HCT116 (cell line): ENCODE measurements around the gene ASB4. TPM values are rescaled to one million over a fixed set of nuclear protein-coding genes. Genes with fewer than 3 reads are reported as not detected.

Experiments
- ATAC-seq: fragments of 200-7000 bp; cut with Tn5 transposase; 2 replicates; pipeline ENCODE4 v1.9.1; 2020; ENCODE audit warnings: mild to moderate bottlenecking, moderate library complexity
- BruUV-seq: library from RNA; stranded (reverse); fragments of 400-500 nt; replicated peaks from 2 replicates; lab custom pipeline; 2021; lab: Mats Ljungman, UMichigan
- CTCF ChIA-PET: fragments of 300-600 bp; sonication (Branson Sonifier 250); formaldehyde crosslinking; loops from one replicate; lab custom pipeline; 2021; ENCODE audit warnings: antibody characterized with exemption; lab: Charles Lee
- POLR2A ChIA-PET: fragments of 300-600, 350-600 bp; sonication (Branson Sonifier 250); formaldehyde crosslinking; loops from one replicate; lab custom pipeline; 2021; ENCODE audit warnings: antibody characterized with exemption; lab: Charles Lee
- RAD21 ChIA-PET, 2 experiments: fragments of 300-600 bp; sonication (Branson Sonifier 250); formaldehyde crosslinking; loops; one replicate each; lab custom pipeline; 2023; ENCODE audit warnings: low total read pairs in 2 of 2; ENCODE audit not compliant: uncharacterized antibody in 2 of 2, unreplicated experiment in 2 of 2, low non-redundant PET in 1 of 2; lab: Charles Lee
- DNase-seq: peaks from one replicate; pipeline ENCODE4 v3.0.0-alpha.2; 2010; ENCODE audit warnings: low read depth, low spot score
- H2AFZ ChIP-seq: fragments of 200-600 bp; shearing (Covaris generic), sonication (generic); 2 replicates; pipeline ENCODE4 v1.6.1; 2017; ENCODE audit warnings: low read depth, mixed run types, mixed read lengths, antibody characterized with exemption, low read length; ENCODE audit not compliant: poor library complexity, severe bottlenecking
- H3K27ac ChIP-seq: 2 replicates; pipeline ENCODE4 v1.5.1; 2012; ENCODE audit warnings: low read depth, low read length
- H3K27me3 ChIP-seq: fragments of 200-600 bp; sonication (generic); 2 replicates; pipeline ENCODE4 v1.6.1; 2016; ENCODE audit warnings: mixed run types, low read length, mixed read lengths; ENCODE audit not compliant: insufficient read depth
- H3K36me3 ChIP-seq, 2 experiments: fragments of 200-500 bp in 1 of 2; fragments of 200-600 bp in 1 of 2; sonication (Bioruptor generic) in 1 of 2; sonication (generic) in 1 of 2; 2 replicates each; pipeline versions ENCODE4 v1.5.1 to v1.6.1; 2014 to 2016; ENCODE audit warnings: low read length in 2 of 2, inconsistent platforms in 1 of 2, mixed read lengths in 1 of 2, mixed run types in 1 of 2; ENCODE audit not compliant: insufficient read depth in 2 of 2, control insufficient read depth in 1 of 2
- H3K4me1 ChIP-seq, 2 experiments: fragments of 200-600 bp in 1 of 2; sonication (generic) in 1 of 2; 2 replicates each; pipeline versions ENCODE4 v1.5.1 to v1.6.1; 2012 to 2017; ENCODE audit warnings: low read length in 2 of 2, inconsistent platforms in 1 of 2, mild to moderate bottlenecking in 1 of 2, mixed read lengths in 1 of 2, mixed run types in 1 of 2, moderate library complexity in 1 of 2; ENCODE audit not compliant: insufficient read depth in 2 of 2, control insufficient read depth in 1 of 2
- H3K4me2 ChIP-seq: fragments of 200-600 bp; sonication (generic); 2 replicates; pipeline ENCODE4 v1.6.1; 2017; ENCODE audit warnings: mixed run types, low read length, mixed read lengths
- H3K4me3 ChIP-seq, 2 experiments: fragments of 200-600 bp in 1 of 2; sonication (generic) in 1 of 2; replicated peaks in 1 of 2; 2 replicates each; pipeline ENCODE4 v1.5.1; 2011 to 2016; ENCODE audit warnings: low read length in 2 of 2, control low read depth in 1 of 2, low read depth in 1 of 2, mild to moderate bottlenecking in 1 of 2, mixed read lengths in 1 of 2, mixed run types in 1 of 2
- H3K79me2 ChIP-seq: fragments of 200-600 bp; sonication (generic); 2 replicates; pipeline ENCODE4 v1.6.1; 2017; ENCODE audit warnings: mild to moderate bottlenecking, mixed run types, low read length, moderate library complexity, mixed read lengths; ENCODE audit not compliant: insufficient read depth
- H3K9ac ChIP-seq: fragments of 200-600 bp; sonication (generic); 2 replicates; pipeline ENCODE4 v1.6.1; 2016; ENCODE audit warnings: low read length, mixed read lengths
- H3K9me2 ChIP-seq: fragments of 200-600 bp; sonication (generic), shearing (Covaris generic); 2 replicates; pipeline ENCODE4 v1.6.1; 2017; ENCODE audit warnings: mixed run types, mild to moderate bottlenecking, moderate library complexity; ENCODE audit not compliant: insufficient read depth
- H3K9me3 ChIP-seq, 2 experiments: fragments of 200-500 bp in 1 of 2; fragments of 200-600 bp in 1 of 2; sonication (Bioruptor generic) in 1 of 2; sonication (generic) in 1 of 2; 2 replicates each; pipeline ENCODE4 v1.6.1; 2014 to 2017; ENCODE audit warnings: low read length in 2 of 2, mixed read lengths in 2 of 2, inconsistent platforms in 1 of 2, low read depth in 1 of 2, mild to moderate bottlenecking in 1 of 2, mixed run types in 1 of 2, moderate library complexity in 1 of 2; ENCODE audit not compliant: control insufficient read depth in 1 of 2, insufficient read depth in 1 of 2
- H4K20me1 ChIP-seq: fragments of 200-600 bp; sonication (generic), shearing (Covaris generic); 2 replicates; pipeline ENCODE4 v1.6.1; 2017; ENCODE audit warnings: mixed run types, mild to moderate bottlenecking, moderate library complexity; ENCODE audit not compliant: insufficient read depth
- ATF3 ChIP-seq: IDR thresholded peaks from 2 replicates; pipeline ENCODE4 v1.6.1; 2012
- CBX3 ChIP-seq: IDR thresholded peaks from 2 replicates; pipeline ENCODE4 v1.6.1; 2012; ENCODE audit warnings: low read depth
- EGR1 ChIP-seq: IDR thresholded peaks from 2 replicates; pipeline ENCODE4 v1.6.1; 2012; ENCODE audit warnings: low read depth
- ELF1 ChIP-seq: IDR thresholded peaks from 2 replicates; pipeline ENCODE4 v1.6.1; 2012; ENCODE audit warnings: low read depth, borderline replicate concordance
- EZH2phosphoT487 ChIP-seq: fragments of 200-600 bp; IDR thresholded peaks from 2 replicates; pipeline ENCODE4 v1.6.1; 2018; ENCODE audit warnings: antibody characterized with exemption, borderline replicate concordance
- JUND ChIP-seq: IDR thresholded peaks from 2 replicates; pipeline ENCODE4 v1.6.1; 2012
- MAX ChIP-seq: IDR thresholded peaks from 2 replicates; pipeline ENCODE4 v1.6.1; 2012
- POLR2A ChIP-seq: IDR thresholded peaks from 2 replicates; pipeline ENCODE4 v1.7.0; 2011; ENCODE audit warnings: borderline replicate concordance; ENCODE audit not compliant: insufficient read depth, insufficient read length; ENCODE audit errors: extremely low read depth
- POLR2AphosphoS5 ChIP-seq: IDR thresholded peaks from 2 replicates; pipeline ENCODE4 v1.6.1; 2011; ENCODE audit warnings: mild to moderate bottlenecking, low read depth, low read length, moderate library complexity
- RAD21 ChIP-seq: IDR thresholded peaks from 2 replicates; pipeline ENCODE4 v1.6.1; 2012; ENCODE audit warnings: low read depth, mild to moderate bottlenecking
- SIN3A ChIP-seq: IDR thresholded peaks from 2 replicates; pipeline ENCODE4 v1.6.1; 2012; ENCODE audit warnings: low read depth
- TCF7L2 ChIP-seq: IDR thresholded peaks from 2 replicates; pipeline ENCODE4 v1.7.0; 2011; ENCODE audit warnings: borderline replicate concordance, inconsistent platforms; ENCODE audit not compliant: insufficient read depth, insufficient read length; ENCODE audit errors: extremely low read depth
- ZFX ChIP-seq: fragments of 450-650 bp; IDR thresholded peaks from 2 replicates; pipeline ENCODE4 v1.6.1; 2017
- intact Hi-C: fragments of 100-400 bp; cut with micrococcal nuclease; formaldehyde crosslinking; loops from 2 replicates; pipeline ENCODE4 v1.10.0; 2022
- total RNA-seq: library from RNA; stranded (reverse); gene quantifications from one replicate; pipeline ENCODE4 v1.2.1, GENCODE V29; 2021; ENCODE audit not compliant: unreplicated experiment
- TF ChIP-seq, protein P1 (sequence below), 3 experiments: fragments of 200-600 bp in 1 of 3; sonication (generic) in 1 of 3; IDR thresholded peaks in 2 of 3; conservative IDR thresholded peaks in 1 of 3; 2 replicates each; pipeline ENCODE4 v1.5.1; 2012 to 2017; ENCODE audit warnings: low read depth in 2 of 3, low read length in 2 of 3, antibody characterized with exemption in 1 of 3, borderline replicate concordance in 1 of 3, control low read depth in 1 of 3, mild to moderate bottlenecking in 1 of 3, mixed read lengths in 1 of 3, mixed run types in 1 of 3, moderate library complexity in 1 of 3; ENCODE audit not compliant: insufficient read depth in 1 of 3
- TF ChIP-seq, protein P2 (sequence below): IDR thresholded peaks from 2 replicates; pipeline ENCODE4 v1.6.1; 2012; ENCODE audit warnings: low read depth

Gene ASB4
- total RNA-seq, 1 experiment from 2014 or later: 0.12 TPM

- no peak overlapping the region for H2AFZ ChIP-seq
- H3K79me2 ChIP-seq: no peaks in the 10 kb centered on the region
- TF ChIP-seq EZH2phosphoT487 (no peak), MAX (no peak), RAD21 (no peak), EGR1 (no peak), POLR2A (no peak), SIN3A (no peak), TCF7L2 (no peak), JUND (no peak), ZFX (no peak), POLR2AphosphoS5 (no peak), CBX3 (no peak), ATF3 (no peak), ELF1 (no peak)
- TF ChIP-seq, protein P1, sequence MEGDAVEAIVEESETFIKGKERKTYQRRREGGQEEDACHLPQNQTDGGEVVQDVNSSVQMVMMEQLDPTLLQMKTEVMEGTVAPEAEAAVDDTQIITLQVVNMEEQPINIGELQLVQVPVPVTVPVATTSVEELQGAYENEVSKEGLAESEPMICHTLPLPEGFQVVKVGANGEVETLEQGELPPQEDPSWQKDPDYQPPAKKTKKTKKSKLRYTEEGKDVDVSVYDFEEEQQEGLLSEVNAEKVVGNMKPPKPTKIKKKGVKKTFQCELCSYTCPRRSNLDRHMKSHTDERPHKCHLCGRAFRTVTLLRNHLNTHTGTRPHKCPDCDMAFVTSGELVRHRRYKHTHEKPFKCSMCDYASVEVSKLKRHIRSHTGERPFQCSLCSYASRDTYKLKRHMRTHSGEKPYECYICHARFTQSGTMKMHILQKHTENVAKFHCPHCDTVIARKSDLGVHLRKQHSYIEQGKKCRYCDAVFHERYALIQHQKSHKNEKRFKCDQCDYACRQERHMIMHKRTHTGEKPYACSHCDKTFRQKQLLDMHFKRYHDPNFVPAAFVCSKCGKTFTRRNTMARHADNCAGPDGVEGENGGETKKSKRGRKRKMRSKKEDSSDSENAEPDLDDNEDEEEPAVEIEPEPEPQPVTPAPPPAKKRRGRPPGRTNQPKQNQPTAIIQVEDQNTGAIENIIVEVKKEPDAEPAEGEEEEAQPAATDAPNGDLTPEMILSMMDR (IDR thresholded peaks at IDR 0.05 in 2 of 3, conservative IDR thresholded peaks at IDR 0.05 in 1 of 3; ENCODE audit: borderline replicate concordance in 1 of 3, insufficient read depth in 1 of 3, low read depth in 2 of 3, low read length in 2 of 3): no peak
- TF ChIP-seq, protein P2, sequence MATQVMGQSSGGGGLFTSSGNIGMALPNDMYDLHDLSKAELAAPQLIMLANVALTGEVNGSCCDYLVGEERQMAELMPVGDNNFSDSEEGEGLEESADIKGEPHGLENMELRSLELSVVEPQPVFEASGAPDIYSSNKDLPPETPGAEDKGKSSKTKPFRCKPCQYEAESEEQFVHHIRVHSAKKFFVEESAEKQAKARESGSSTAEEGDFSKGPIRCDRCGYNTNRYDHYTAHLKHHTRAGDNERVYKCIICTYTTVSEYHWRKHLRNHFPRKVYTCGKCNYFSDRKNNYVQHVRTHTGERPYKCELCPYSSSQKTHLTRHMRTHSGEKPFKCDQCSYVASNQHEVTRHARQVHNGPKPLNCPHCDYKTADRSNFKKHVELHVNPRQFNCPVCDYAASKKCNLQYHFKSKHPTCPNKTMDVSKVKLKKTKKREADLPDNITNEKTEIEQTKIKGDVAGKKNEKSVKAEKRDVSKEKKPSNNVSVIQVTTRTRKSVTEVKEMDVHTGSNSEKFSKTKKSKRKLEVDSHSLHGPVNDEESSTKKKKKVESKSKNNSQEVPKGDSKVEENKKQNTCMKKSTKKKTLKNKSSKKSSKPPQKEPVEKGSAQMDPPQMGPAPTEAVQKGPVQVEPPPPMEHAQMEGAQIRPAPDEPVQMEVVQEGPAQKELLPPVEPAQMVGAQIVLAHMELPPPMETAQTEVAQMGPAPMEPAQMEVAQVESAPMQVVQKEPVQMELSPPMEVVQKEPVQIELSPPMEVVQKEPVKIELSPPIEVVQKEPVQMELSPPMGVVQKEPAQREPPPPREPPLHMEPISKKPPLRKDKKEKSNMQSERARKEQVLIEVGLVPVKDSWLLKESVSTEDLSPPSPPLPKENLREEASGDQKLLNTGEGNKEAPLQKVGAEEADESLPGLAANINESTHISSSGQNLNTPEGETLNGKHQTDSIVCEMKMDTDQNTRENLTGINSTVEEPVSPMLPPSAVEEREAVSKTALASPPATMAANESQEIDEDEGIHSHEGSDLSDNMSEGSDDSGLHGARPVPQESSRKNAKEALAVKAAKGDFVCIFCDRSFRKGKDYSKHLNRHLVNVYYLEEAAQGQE: no peak
- H4K20me1 ChIP-seq: no peaks in the 10 kb centered on the region
- no peak overlapping the region for H3K4me3 ChIP-seq
- ChIA-PET RAD21 (no interaction called here), POLR2A (no interaction called here), CTCF (no interaction called here)
- intact Hi-C loops: no loop called here
- H3K27ac ChIP-seq: no peak overlapping the region
- no peak overlapping the region for H3K4me2 ChIP-seq
- no peaks in the 10 kb centered on the region for H3K36me3 ChIP-seq
- no TSS peak for BruUV-seq
- DNase-seq (no peak), ATAC-seq (no peak)
- H3K9ac ChIP-seq: no peak overlapping the region
- no peaks in the 10 kb centered on the region for H3K9me3 ChIP-seq
- no peaks in the 10 kb centered on the region for H3K27me3 ChIP-seq
- H3K4me1 ChIP-seq: no peaks in the 10 kb centered on the region
- no peaks in the 10 kb centered on the region for H3K9me2 ChIP-seq
Measured at GRCh38 chr7:95537468-95537867, 51.7 kb downstream of the ASB4 start.
